Measurements from ENCODE around the gene ULK2.

DNA sequence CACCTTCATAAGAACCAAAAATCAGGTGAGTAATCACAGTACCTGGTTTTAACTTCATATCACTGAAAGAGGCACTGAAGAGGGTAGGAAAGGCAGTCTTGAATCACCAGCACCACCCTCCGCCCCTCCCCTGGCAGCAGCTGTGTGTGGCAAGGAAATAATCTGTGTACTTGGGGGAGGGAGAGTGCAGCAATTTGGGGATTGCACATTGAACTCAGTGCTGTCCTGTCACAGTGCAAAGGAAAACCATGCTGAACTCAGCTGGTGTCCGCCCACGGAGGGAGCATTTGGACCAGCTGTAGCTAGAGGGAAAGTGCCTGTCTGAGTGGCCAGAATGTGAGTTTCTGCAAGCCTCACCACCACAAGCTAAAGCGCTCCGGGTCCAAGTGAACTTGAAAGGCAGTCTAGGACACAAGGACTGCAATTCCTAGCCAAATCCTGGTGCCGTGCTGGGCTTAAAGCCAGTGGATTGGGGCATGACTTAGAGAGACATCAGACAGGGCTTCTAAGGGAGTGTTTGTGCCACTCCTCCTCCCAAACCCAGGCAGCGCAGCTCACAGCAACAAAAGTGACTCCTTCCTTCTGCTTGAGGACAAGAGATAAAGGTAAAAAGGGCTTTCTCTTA is 79.9 kb downstream of the ULK2 start:
- TF ChIP-seq POLR2AphosphoS5 (IDR thresholded peaks at IDR 0.05) (no peak), EZH2 (IDR thresholded peaks at IDR 0.05; ENCODE audit: borderline replicate concordance, insufficient read depth, low read length, poor library complexity, severe bottlenecking) (no peak), TAF1 (IDR thresholded peaks at IDR 0.05; ENCODE audit: low read depth) (no peak), MXI1 (conservative IDR thresholded peaks at IDR 0.05; ENCODE audit: poor library complexity, severe bottlenecking) (no peak), EP300 (conservative IDR thresholded peaks at IDR 0.05; ENCODE audit: poor library complexity, severe bottlenecking) (no peak), RAD21 (conservative IDR thresholded peaks at IDR 0.05) (no peak)
- TF ChIP-seq, protein P1, sequence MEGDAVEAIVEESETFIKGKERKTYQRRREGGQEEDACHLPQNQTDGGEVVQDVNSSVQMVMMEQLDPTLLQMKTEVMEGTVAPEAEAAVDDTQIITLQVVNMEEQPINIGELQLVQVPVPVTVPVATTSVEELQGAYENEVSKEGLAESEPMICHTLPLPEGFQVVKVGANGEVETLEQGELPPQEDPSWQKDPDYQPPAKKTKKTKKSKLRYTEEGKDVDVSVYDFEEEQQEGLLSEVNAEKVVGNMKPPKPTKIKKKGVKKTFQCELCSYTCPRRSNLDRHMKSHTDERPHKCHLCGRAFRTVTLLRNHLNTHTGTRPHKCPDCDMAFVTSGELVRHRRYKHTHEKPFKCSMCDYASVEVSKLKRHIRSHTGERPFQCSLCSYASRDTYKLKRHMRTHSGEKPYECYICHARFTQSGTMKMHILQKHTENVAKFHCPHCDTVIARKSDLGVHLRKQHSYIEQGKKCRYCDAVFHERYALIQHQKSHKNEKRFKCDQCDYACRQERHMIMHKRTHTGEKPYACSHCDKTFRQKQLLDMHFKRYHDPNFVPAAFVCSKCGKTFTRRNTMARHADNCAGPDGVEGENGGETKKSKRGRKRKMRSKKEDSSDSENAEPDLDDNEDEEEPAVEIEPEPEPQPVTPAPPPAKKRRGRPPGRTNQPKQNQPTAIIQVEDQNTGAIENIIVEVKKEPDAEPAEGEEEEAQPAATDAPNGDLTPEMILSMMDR (IDR thresholded peaks at IDR 0.05; ENCODE audit: poor library complexity, severe bottlenecking): no peak
- TF ChIP-seq, protein P2, sequence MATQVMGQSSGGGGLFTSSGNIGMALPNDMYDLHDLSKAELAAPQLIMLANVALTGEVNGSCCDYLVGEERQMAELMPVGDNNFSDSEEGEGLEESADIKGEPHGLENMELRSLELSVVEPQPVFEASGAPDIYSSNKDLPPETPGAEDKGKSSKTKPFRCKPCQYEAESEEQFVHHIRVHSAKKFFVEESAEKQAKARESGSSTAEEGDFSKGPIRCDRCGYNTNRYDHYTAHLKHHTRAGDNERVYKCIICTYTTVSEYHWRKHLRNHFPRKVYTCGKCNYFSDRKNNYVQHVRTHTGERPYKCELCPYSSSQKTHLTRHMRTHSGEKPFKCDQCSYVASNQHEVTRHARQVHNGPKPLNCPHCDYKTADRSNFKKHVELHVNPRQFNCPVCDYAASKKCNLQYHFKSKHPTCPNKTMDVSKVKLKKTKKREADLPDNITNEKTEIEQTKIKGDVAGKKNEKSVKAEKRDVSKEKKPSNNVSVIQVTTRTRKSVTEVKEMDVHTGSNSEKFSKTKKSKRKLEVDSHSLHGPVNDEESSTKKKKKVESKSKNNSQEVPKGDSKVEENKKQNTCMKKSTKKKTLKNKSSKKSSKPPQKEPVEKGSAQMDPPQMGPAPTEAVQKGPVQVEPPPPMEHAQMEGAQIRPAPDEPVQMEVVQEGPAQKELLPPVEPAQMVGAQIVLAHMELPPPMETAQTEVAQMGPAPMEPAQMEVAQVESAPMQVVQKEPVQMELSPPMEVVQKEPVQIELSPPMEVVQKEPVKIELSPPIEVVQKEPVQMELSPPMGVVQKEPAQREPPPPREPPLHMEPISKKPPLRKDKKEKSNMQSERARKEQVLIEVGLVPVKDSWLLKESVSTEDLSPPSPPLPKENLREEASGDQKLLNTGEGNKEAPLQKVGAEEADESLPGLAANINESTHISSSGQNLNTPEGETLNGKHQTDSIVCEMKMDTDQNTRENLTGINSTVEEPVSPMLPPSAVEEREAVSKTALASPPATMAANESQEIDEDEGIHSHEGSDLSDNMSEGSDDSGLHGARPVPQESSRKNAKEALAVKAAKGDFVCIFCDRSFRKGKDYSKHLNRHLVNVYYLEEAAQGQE (IDR thresholded peaks at IDR 0.05; ENCODE audit: borderline replicate concordance): no peak

All from neural cell (in vitro differentiated cells).